GM12891 (cell line): Measurements from ENCODE around the gene FBXL4.

Source experiments
- POLR2A ChIP-seq: IDR thresholded peaks from 2 replicates; pipeline ENCODE4 v1.6.1; 2011; ENCODE audit warnings: low read depth, low read length, control low read depth
- POLR2AphosphoS5 ChIP-seq: IDR thresholded peaks from 2 replicates; pipeline ENCODE4 v1.6.1; 2011; ENCODE audit warnings: low read depth, low read length, control low read depth
- POU2F2 ChIP-seq: IDR thresholded peaks from 2 replicates; pipeline ENCODE4 v1.6.1; 2011; ENCODE audit warnings: low read depth, mild to moderate bottlenecking, control low read depth, low read length, moderate library complexity
- SPI1 ChIP-seq: IDR thresholded peaks from 2 replicates; pipeline ENCODE4 v1.6.1; 2011; ENCODE audit warnings: low read depth, low read length, control low read depth
- TAF1 ChIP-seq: IDR thresholded peaks from 2 replicates; pipeline ENCODE4 v1.6.1; 2011; ENCODE audit warnings: low read depth, low read length, control low read depth

- no peak for TF ChIP-seq POLR2AphosphoS5
- no peak for TF ChIP-seq POLR2A
- TF ChIP-seq POU2F2: no peak
- TF ChIP-seq TAF1: no peak
- no peak for TF ChIP-seq SPI1
These were observed 10.4 kb downstream of the FBXL4 start for GRCh38 chr6:98937351-98937750.
